Frontal cortex (tissue), 1 donor: Measurements from ENCODE around the gene GKAP1. TPM values are rescaled to one million over a fixed set of nuclear protein-coding genes. Genes with fewer than 3 reads are reported as not detected.

Source experiments
- total RNA-seq: library from RNA; depleted of rRNA; stranded (reverse); fragments of >200 nt; gene quantifications from one replicate; pipeline ENCODE4 v1.2.3, GENCODE V29; 2014

GKAP1 gene
- total RNA-seq, 1 donor from 2014 or later = 12.6 TPM

Other genes starting within 250 kb of the GKAP1 start
- 6.5 TPM for gene IDNK, start 194.6 kb downstream of the GKAP1 start, total RNA-seq
- 245 TPM for gene UBQLN1, start 109.8 kb downstream of the GKAP1 start, total RNA-seq
- 15.1 TPM for gene KIF27, start 103.7 kb upstream of the GKAP1 start, total RNA-seq
- gene HNRNPK, start 162.4 kb upstream of the GKAP1 start, total RNA-seq = 807 TPM
- gene RMI1, start 163.0 kb upstream of the GKAP1 start, total RNA-seq = 12.6 TPM